Measurements from ENCODE around the gene ABLIM3.

The ABLIM3 gene

GRCh38 chr5:149216496-149216895 is 75.2 kb downstream of the ABLIM3 start:
- no peak for TF ChIP-seq FOXP2 (optimal IDR thresholded peaks at IDR 0.05; ENCODE audit: borderline replicate concordance, extremely low read depth, extremely low read length, insufficient read depth)
- TF ChIP-seq REST (IDR thresholded peaks at IDR 0.05; ENCODE audit: insufficient read depth in 1 of 2, low read depth in 2 of 2, low read length in 2 of 2) = no peak
- TF ChIP-seq TAF1 (IDR thresholded peaks at IDR 0.05; ENCODE audit: borderline replicate concordance, insufficient read depth, low read length) = no peak
- no peak for TF ChIP-seq SIN3A (IDR thresholded peaks at IDR 0.05; ENCODE audit: borderline replicate concordance, insufficient read depth, low read length)
- TF ChIP-seq POLR2AphosphoS5 (IDR thresholded peaks at IDR 0.05; ENCODE audit: low read depth, low read length) = no peak

GRCh38 chr5:149217096-149217802 is 76.0 kb downstream of the ABLIM3 start:
- TF ChIP-seq SIN3A (IDR thresholded peaks at IDR 0.05; ENCODE audit: borderline replicate concordance, insufficient read depth, low read length) = no peak
- TF ChIP-seq REST (IDR thresholded peaks at IDR 0.05; ENCODE audit: insufficient read depth in 1 of 2, low read depth in 2 of 2, low read length in 2 of 2) = no peak
- no peak for TF ChIP-seq POLR2AphosphoS5 (IDR thresholded peaks at IDR 0.05; ENCODE audit: low read depth, low read length)
- TF ChIP-seq TAF1 (IDR thresholded peaks at IDR 0.05; ENCODE audit: borderline replicate concordance, insufficient read depth, low read length) = no peak

GRCh38 chr5:149217803-149218155 is 76.5 kb downstream of the ABLIM3 start:
- no peak for TF ChIP-seq POLR2AphosphoS5 (IDR thresholded peaks at IDR 0.05; ENCODE audit: low read depth, low read length)
- no peak for TF ChIP-seq REST (IDR thresholded peaks at IDR 0.05; ENCODE audit: insufficient read depth in 1 of 2, low read depth in 2 of 2, low read length in 2 of 2)

- TF ChIP-seq SIN3A (IDR thresholded peaks at IDR 0.05; ENCODE audit: borderline replicate concordance, insufficient read depth, low read length) (no peak), TAF1 (IDR thresholded peaks at IDR 0.05; ENCODE audit: borderline replicate concordance, insufficient read depth, low read length) (no peak), FOXP2 (optimal IDR thresholded peaks at IDR 0.05; ENCODE audit: borderline replicate concordance, extremely low read depth, extremely low read length, insufficient read depth) (no peak), REST (IDR thresholded peaks at IDR 0.05; ENCODE audit: insufficient read depth in 1 of 2, low read depth in 2 of 2, low read length in 2 of 2) (no peak), POLR2AphosphoS5 (IDR thresholded peaks at IDR 0.05; ENCODE audit: low read depth, low read length) (no peak)
Measured at GRCh38 chr5:149219584-149219983, 78.3 kb downstream of the ABLIM3 start.

GRCh38 chr5:149220750-149221149 is 79.5 kb downstream of the ABLIM3 start:
- TF ChIP-seq REST (IDR thresholded peaks at IDR 0.05; ENCODE audit: insufficient read depth in 1 of 2, low read depth in 2 of 2, low read length in 2 of 2) = no peak
- TF ChIP-seq FOXP2 (optimal IDR thresholded peaks at IDR 0.05; ENCODE audit: borderline replicate concordance, extremely low read depth, extremely low read length, insufficient read depth) = no peak
- TF ChIP-seq TAF1 (IDR thresholded peaks at IDR 0.05; ENCODE audit: borderline replicate concordance, insufficient read depth, low read length) = no peak
- TF ChIP-seq POLR2AphosphoS5 (IDR thresholded peaks at IDR 0.05; ENCODE audit: low read depth, low read length) = no peak
- no peak for TF ChIP-seq SIN3A (IDR thresholded peaks at IDR 0.05; ENCODE audit: borderline replicate concordance, insufficient read depth, low read length)
